ENCODE results near the gene CERK.

Gene CERK

GRCh38 chr22:46691571-46691970 is 46.5 kb downstream of the CERK start:
- no peaks in the 10 kb centered on the region for H3K4me1 ChIP-seq (ENCODE audit: control insufficient read depth, insufficient read depth, low read length)
- no peak for TF ChIP-seq ZNF280C (tag by site-specific recombination; IDR thresholded peaks at IDR 0.05)
- TF ChIP-seq ZBTB44 (tag by site-specific recombination; IDR thresholded peaks at IDR 0.05): no peak
- TF ChIP-seq ZNF2 (tag by site-specific recombination; IDR thresholded peaks at IDR 0.05): no peak
- no peak for TF ChIP-seq SP3 (tag by site-specific recombination; IDR thresholded peaks at IDR 0.05)
- TF ChIP-seq ZNF560 (tag by site-specific recombination; IDR thresholded peaks at IDR 0.05; ENCODE audit: borderline replicate concordance): no peak
- no peak for TF ChIP-seq ZNF211 (tag by site-specific recombination; IDR thresholded peaks at IDR 0.05; ENCODE audit: low read depth)
- TF ChIP-seq ZNF701 (tag by site-specific recombination; IDR thresholded peaks at IDR 0.05): no peak
- no peak for TF ChIP-seq ZFP37 (tag by site-specific recombination; IDR thresholded peaks at IDR 0.05)
- TF ChIP-seq ZNF394 (tag by site-specific recombination; IDR thresholded peaks at IDR 0.05; ENCODE audit: borderline replicate concordance): no peak
- no peak for TF ChIP-seq ZNF335 (tag by site-specific recombination; conservative IDR thresholded peaks at IDR 0.05)
- no peaks in the 10 kb centered on the region for H3K9me3 ChIP-seq (ENCODE audit: control insufficient read depth, insufficient read depth, low read depth, low read length)
- CTCF ChIA-PET: interaction anchor here (0.6 kb wide), 1 partner anchor 194 kb away, joined by 3 read pairs; no protein-coding TSS in a partner anchor
- H3K36me3 ChIP-seq (ENCODE audit: control insufficient read depth in 2 of 2, insufficient read depth in 1 of 2, low read length in 2 of 2): peaks cover 30 to 87% of the 10 kb centered on the region in 2 experiments
- H3K27ac ChIP-seq (ENCODE audit: extremely low read depth, low read depth, low read length): no peak overlapping the region
- H3K4me3 ChIP-seq (ENCODE audit: low read depth, low read length): no peak overlapping the region
- POLR2A ChIA-PET: interaction anchor here (0.6 kb wide), 1 partner anchor 38 kb away, joined by 5 read pairs; no protein-coding TSS in a partner anchor

DNA sequence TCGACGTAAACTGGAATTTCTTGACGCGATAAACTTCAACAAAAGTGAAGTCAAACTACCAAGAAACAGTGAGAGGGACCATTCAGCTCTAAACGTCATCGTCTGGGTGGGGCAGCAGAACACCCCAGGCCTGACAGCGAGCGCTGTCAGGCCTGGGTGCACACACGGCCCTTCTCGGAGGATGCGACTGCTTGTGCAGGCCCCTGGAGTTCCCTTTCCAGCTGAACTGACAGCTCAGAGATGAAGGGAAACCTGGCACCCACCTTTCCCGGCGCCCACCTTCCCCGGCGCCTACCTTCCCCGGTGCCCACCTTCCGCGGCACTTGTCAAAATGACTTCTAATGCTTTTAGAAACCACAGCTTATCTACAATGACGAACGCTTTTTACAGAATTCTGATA is 47.9 kb downstream of the CERK start:
- POLR2A ChIA-PET: no interaction called here
- H3K36me3 ChIP-seq (ENCODE audit: control insufficient read depth in 2 of 2, insufficient read depth in 1 of 2, low read length in 2 of 2): peaks cover 30 to 82% of the 10 kb centered on the region in 2 experiments
- TF ChIP-seq ZNF596 (tag by site-specific recombination; IDR thresholded peaks at IDR 0.05) (no peak), ZNF274 (IDR thresholded peaks at IDR 0.05; ENCODE audit: low read length) (no peak), ZNF274 (tag by site-specific recombination; IDR thresholded peaks at IDR 0.05; ENCODE audit: borderline replicate concordance) (no peak), ZNF621 (tag by site-specific recombination; IDR thresholded peaks at IDR 0.05) (no peak), BCL11B (tag by site-specific recombination; IDR thresholded peaks at IDR 0.05; ENCODE audit: low read depth) (no peak), REST (tag by site-specific recombination; IDR thresholded peaks at IDR 0.05) (no peak), ZNF223 (tag by site-specific recombination; IDR thresholded peaks at IDR 0.05) (no peak), ZNF184 (tag by site-specific recombination; IDR thresholded peaks at IDR 0.05) (no peak)
- TF ChIP-seq, protein P1, sequence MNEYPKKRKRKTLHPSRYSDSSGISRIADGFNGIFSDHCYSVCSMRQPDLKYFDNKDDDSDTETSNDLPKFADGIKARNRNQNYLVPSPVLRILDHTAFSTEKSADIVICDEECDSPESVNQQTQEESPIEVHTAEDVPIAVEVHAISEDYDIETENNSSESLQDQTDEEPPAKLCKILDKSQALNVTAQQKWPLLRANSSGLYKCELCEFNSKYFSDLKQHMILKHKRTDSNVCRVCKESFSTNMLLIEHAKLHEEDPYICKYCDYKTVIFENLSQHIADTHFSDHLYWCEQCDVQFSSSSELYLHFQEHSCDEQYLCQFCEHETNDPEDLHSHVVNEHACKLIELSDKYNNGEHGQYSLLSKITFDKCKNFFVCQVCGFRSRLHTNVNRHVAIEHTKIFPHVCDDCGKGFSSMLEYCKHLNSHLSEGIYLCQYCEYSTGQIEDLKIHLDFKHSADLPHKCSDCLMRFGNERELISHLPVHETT (tag by site-specific recombination; IDR thresholded peaks at IDR 0.05): no peak
- TF ChIP-seq, protein P2, sequence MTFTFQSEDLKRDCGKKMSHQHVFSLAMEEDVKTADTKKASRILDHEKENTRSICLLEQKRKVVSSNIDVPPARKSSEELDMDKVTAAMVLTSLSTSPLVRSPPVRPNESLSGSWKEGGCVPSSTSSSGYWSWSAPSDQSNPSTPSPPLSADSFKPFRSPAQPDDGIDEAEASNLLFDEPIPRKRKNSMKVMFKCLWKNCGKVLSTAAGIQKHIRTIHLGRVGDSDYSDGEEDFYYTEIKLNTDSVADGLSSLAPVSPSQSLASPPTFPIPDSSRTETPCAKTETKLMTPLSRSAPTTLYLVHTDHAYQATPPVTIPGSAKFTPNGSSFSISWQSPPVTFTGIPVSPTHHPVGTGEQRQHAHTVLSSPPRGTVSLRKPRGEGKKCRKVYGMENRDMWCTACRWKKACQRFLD (tag by site-specific recombination; IDR thresholded peaks at IDR 0.05): no peak
- no peaks in the 10 kb centered on the region for H3K4me1 ChIP-seq (ENCODE audit: control insufficient read depth, insufficient read depth, low read length)
- no peaks in the 10 kb centered on the region for H3K9me3 ChIP-seq (ENCODE audit: control insufficient read depth, insufficient read depth, low read depth, low read length)
- H3K27ac ChIP-seq (ENCODE audit: extremely low read depth, low read depth, low read length): no peak overlapping the region
- H3K4me3 ChIP-seq (ENCODE audit: low read depth, low read length): no peak overlapping the region
- CTCF ChIA-PET: interaction anchor here (0.8 kb wide), 1 partner anchor 19 kb away, joined by 3 read pairs; no protein-coding TSS in a partner anchor

Measured in HEK293 (cell line).